GM12878 (cell line): ENCODE data around the gene ADAM30. TPM values are rescaled to one million over a fixed set of nuclear protein-coding genes. Genes with fewer than 3 reads are reported as not detected.

ENCODE experiments used
- ATAC-seq: fragments of 200-7000 bp; cut with Tn5 transposase; 3 replicates; pipeline ENCODE4 v1.9.1; 2020; ENCODE audit warnings: mild to moderate bottlenecking, moderate library complexity
- BruUV-seq: library from RNA; stranded (reverse); fragments of 400-500 nt; replicated peaks from 2 replicates; lab custom pipeline; 2021; lab: Mats Ljungman, UMichigan
- CTCF ChIA-PET: fragments of 300-600 bp; sonication (Branson Sonifier 250); formaldehyde crosslinking; extraction: SDS; loops from one replicate; lab custom pipeline; 2021; ENCODE audit warnings: inconsistent platforms; lab: Yijun Ruan, JAX
- POLR2A ChIA-PET: fragments of 350-600 bp; formaldehyde crosslinking; extraction: SDS; loops from one replicate; lab custom pipeline; 2021; ENCODE audit warnings: inconsistent platforms; lab: Charles Lee
- RAD21 ChIA-PET: fragments of 300-600 bp; sonication (Branson Sonifier 250); formaldehyde crosslinking; loops from one replicate; lab custom pipeline; 2023; ENCODE audit warnings: antibody characterized with exemption; ENCODE audit not compliant: unreplicated experiment; lab: Charles Lee
- SMC1A ChIA-PET: fragments of 300-600 bp; sonication (Branson Sonifier 250); formaldehyde crosslinking; loops from one replicate; lab custom pipeline; 2023; ENCODE audit not compliant: unreplicated experiment, uncharacterized antibody; lab: Charles Lee
- DNase-seq: peaks from one replicate; pipeline ENCODE4 v3.0.0-alpha.2; 2011; ENCODE audit warnings: low read depth, low spot score
- FAIRE-seq: peaks from 3 replicates; lab custom pipeline; 2011; peaks lifted over from hg19 to GRCh38; lab: Jason Lieb, UNC
- H2AFZ ChIP-seq: 2 replicates; pipeline ENCODE4 v1.6.0; 2011; ENCODE audit warnings: low read depth, low read length, control low read depth; ENCODE audit not compliant: control insufficient read depth
- H3K27ac ChIP-seq: 2 replicates; pipeline ENCODE4 v1.5.1; 2011; ENCODE audit warnings: control low read depth; ENCODE audit not compliant: control insufficient read depth, insufficient read depth
- H3K27me3 ChIP-seq, 2 experiments: replicated peaks in 1 of 2; 2 replicates each; pipeline versions ENCODE4 v1.6.0 to v1.6.1; 2011; ENCODE audit warnings: low read length in 1 of 2; ENCODE audit not compliant: control insufficient read depth in 2 of 2, insufficient read depth in 2 of 2
- H3K36me3 ChIP-seq, 2 experiments: 2 replicates each; pipeline ENCODE4 v1.5.1; 2011; ENCODE audit warnings: low read length in 1 of 2; ENCODE audit not compliant: control insufficient read depth in 2 of 2, insufficient read depth in 2 of 2
- H3K4me1 ChIP-seq: 2 replicates; pipeline ENCODE4 v1.6.1; 2011; ENCODE audit warnings: mild to moderate bottlenecking, low read length, moderate library complexity, mixed read lengths; ENCODE audit not compliant: control insufficient read depth, insufficient read depth
- H3K4me2 ChIP-seq: 2 replicates; pipeline ENCODE4 v1.6.0; 2011; ENCODE audit warnings: control low read depth; ENCODE audit not compliant: control insufficient read depth, insufficient read depth
- H3K4me3 ChIP-seq: fragments of 200-600 bp; sonication (generic); 2 replicates; pipeline ENCODE4 v1.5.1; 2016
- H3K79me2 ChIP-seq: 2 replicates; pipeline ENCODE4 v1.6.0; 2011; ENCODE audit warnings: low read length; ENCODE audit not compliant: control insufficient read depth, insufficient read depth
- H3K9ac ChIP-seq: 2 replicates; pipeline ENCODE4 v1.8.0; 2011; ENCODE audit warnings: low read length, control low read depth, mixed read lengths; ENCODE audit not compliant: control insufficient read depth, insufficient read depth
- H3K9me3 ChIP-seq: replicated peaks from 3 replicates; pipeline ENCODE4 v1.5.1; 2011; ENCODE audit warnings: mild to moderate bottlenecking, low read length; ENCODE audit not compliant: control insufficient read depth, insufficient read depth
- H4K20me1 ChIP-seq: 2 replicates; pipeline ENCODE4 v1.6.0; 2011; ENCODE audit not compliant: control insufficient read depth, insufficient read depth
- EED ChIP-seq: sonication (generic); IDR thresholded peaks from 2 replicates; pipeline ENCODE4 v1.6.1; 2016; ENCODE audit warnings: antibody characterized with exemption, low read depth
- HCFC1 ChIP-seq: fragments of 150-350 bp; IDR thresholded peaks from 2 replicates; pipeline ENCODE4 v1.6.1; 2014; ENCODE audit warnings: low read length
- IKZF1 ChIP-seq: fragments of 450-650 bp; conservative IDR thresholded peaks from 2 replicates; pipeline ENCODE4 v1.6.1; 2017; ENCODE audit warnings: antibody characterized with exemption, mild to moderate bottlenecking
- JUND ChIP-seq: IDR thresholded peaks from 2 replicates; pipeline ENCODE4 v1.6.1; 2012; ENCODE audit warnings: low read depth, mild to moderate bottlenecking, low read length, improper control_type of control experiment, moderate library complexity
- MEF2B ChIP-seq: fragments of 450-650 bp; IDR thresholded peaks from 2 replicates; pipeline ENCODE4 v1.6.1; 2018; ENCODE audit warnings: mild to moderate bottlenecking, moderate library complexity; ENCODE audit not compliant: partially characterized antibody, poor library complexity, severe bottlenecking
- ZBTB33 ChIP-seq: fragments of 450-650 bp; IDR thresholded peaks from 2 replicates; pipeline ENCODE4 v1.6.1; 2017; ENCODE audit warnings: mild to moderate bottlenecking
- WGBS: methylation state at CpG from one replicate; pipeline ENCODE4 v1.1.6; 2016; ENCODE audit warnings: low lambda C conversion rate; ENCODE audit not compliant: insufficient replicate concordance, insufficient coverage; ENCODE audit errors: missing lambda C conversion rate; 5-methylcytosine and 5-hydroxymethylcytosine counted together
- in situ Hi-C: fragments of 300-500 bp; cut with MboI; formaldehyde crosslinking; loops from 9 replicates; pipeline ENCODE4 v1.14.3; 2018; ENCODE audit warnings: mixed read lengths
- intact Hi-C: fragments of 100-400 bp; cut with micrococcal nuclease; formaldehyde crosslinking; loops from one replicate; pipeline ENCODE4 v1.14.2; 2022; ENCODE audit not compliant: unreplicated experiment
- polyA plus RNA-seq, 11 experiments: library from polyadenylated mRNA; depleted of rRNA in 4 of 11; unstranded in 6 of 11; stranded (reverse) in 5 of 11; fragments of >200 nt; fragmentation: Nextera tagmentation in 4 of 11; fragmentation: Illumina TruSeq in 1 of 11; extraction: Ambion mirVana in 4 of 11; extraction: Trizol in 1 of 11; gene quantifications; 1 replicate in 1 of 11; 2 replicates in 10 of 11; pipeline versions ENCODE4 v1.2.1 to v1.2.3, GENCODE V29; 2011 to 2016; ENCODE audit warnings: inconsistent platforms in 2 of 11, missing spikeins in 2 of 11, low read depth in 1 of 11
- total RNA-seq, 4 experiments: library from RNA; depleted of rRNA in 3 of 4; stranded (reverse); fragments of >200 nt in 3 of 4; fragmentation: Illumina TruSeq in 1 of 4; extraction: Trizol in 1 of 4; gene quantifications; 2 replicates each; pipeline versions ENCODE4 v1.2.1 to v1.2.3, GENCODE V29; 2013 to 2021
- TF ChIP-seq, protein P1 (sequence below): fragments of 450-650 bp; IDR thresholded peaks from 2 replicates; pipeline ENCODE4 v1.6.1; 2016; ENCODE audit warnings: mild to moderate bottlenecking
- TF ChIP-seq, protein P2 (sequence below): IDR thresholded peaks from 2 replicates; pipeline ENCODE4 v1.6.1; 2012; ENCODE audit warnings: low read depth, low read length, improper control_type of control experiment

ADAM30 gene
- total and polyA plus RNA-seq, 10 of the 15 experiments (the other 5 are each of a cell fraction or from before 2014, with no cell fraction given) = not detected

GRCh38 chr1:119909890-119910596 is 13.7 kb upstream of the ADAM30 start:
- no peak for DNase-seq
- H3K27ac ChIP-seq = no peak overlapping the region
- ChIA-PET CTCF (no interaction called here), RAD21 (no interaction called here), POLR2A (no interaction called here), SMC1A (no interaction called here)
- no peak overlapping the region for H2AFZ ChIP-seq
- in situ Hi-C loops (no loop called here), intact Hi-C loops (no loop called here)
- BruUV-seq = no TSS peak
- no peak overlapping the region for H3K9ac ChIP-seq
- no peaks in the 10 kb centered on the region for H3K36me3 ChIP-seq
- H3K4me1 ChIP-seq = no peaks in the 10 kb centered on the region
- 46% methylated on average over 9 of the region's 9 CpGs for WGBS
- H3K4me3 ChIP-seq = no peak overlapping the region
- no peaks in the 10 kb centered on the region for H3K9me3 ChIP-seq
- no peak for ATAC-seq
- FAIRE-seq = no peak
- H3K79me2 ChIP-seq = no peaks in the 10 kb centered on the region
- TF ChIP-seq, protein P1, sequence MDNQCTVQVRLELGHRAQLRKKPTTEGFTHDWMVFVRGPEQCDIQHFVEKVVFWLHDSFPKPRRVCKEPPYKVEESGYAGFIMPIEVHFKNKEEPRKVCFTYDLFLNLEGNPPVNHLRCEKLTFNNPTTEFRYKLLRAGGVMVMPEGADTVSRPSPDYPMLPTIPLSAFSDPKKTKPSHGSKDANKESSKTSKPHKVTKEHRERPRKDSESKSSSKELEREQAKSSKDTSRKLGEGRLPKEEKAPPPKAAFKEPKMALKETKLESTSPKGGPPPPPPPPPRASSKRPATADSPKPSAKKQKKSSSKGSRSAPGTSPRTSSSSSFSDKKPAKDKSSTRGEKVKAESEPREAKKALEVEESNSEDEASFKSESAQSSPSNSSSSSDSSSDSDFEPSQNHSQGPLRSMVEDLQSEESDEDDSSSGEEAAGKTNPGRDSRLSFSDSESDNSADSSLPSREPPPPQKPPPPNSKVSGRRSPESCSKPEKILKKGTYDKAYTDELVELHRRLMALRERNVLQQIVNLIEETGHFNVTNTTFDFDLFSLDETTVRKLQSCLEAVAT = no peak
- TF ChIP-seq IKZF1 = no peak
- no peak for TF ChIP-seq HCFC1
- TF ChIP-seq MEF2B = no peak
- no peak for TF ChIP-seq ZBTB33
- TF ChIP-seq, protein P2, sequence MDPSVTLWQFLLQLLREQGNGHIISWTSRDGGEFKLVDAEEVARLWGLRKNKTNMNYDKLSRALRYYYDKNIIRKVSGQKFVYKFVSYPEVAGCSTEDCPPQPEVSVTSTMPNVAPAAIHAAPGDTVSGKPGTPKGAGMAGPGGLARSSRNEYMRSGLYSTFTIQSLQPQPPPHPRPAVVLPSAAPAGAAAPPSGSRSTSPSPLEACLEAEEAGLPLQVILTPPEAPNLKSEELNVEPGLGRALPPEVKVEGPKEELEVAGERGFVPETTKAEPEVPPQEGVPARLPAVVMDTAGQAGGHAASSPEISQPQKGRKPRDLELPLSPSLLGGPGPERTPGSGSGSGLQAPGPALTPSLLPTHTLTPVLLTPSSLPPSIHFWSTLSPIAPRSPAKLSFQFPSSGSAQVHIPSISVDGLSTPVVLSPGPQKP = no peak
- no peak for TF ChIP-seq JUND
- no peak for TF ChIP-seq EED
- no peak overlapping the region for H3K4me2 ChIP-seq
- H4K20me1 ChIP-seq = no peaks in the 10 kb centered on the region
- H3K27me3 ChIP-seq = no peaks in the 10 kb centered on the region; a peak in 2 of 4 replicates
